CMK (cell line): ENCODE data around the gene CUL9.
"Not testable (repeated sequence)": the region's sequence is repeated elsewhere in the genome, so short reads cannot be mapped to it uniquely, and the experiment has no call there.

Source experiments
- DNase-seq: peaks from one replicate; pipeline ENCODE4 v3.0.0-alpha.2; 2010; ENCODE audit warnings: low read depth

Gene CUL9

GRCh38 chr6:43181942-43182860, at the start of gene CUL9:
Gene CUL9, plus strand, starts transcription at chr6:43182196. Its CDS starts 2,115 bp downstream, at chr6:43184311.
- DNase-seq, result peak; percentile 84

- no peak for DNase-seq
These were observed 43.7 kb upstream of the CUL9 start for GRCh38 chr6:43138267-43138666.

DNA sequence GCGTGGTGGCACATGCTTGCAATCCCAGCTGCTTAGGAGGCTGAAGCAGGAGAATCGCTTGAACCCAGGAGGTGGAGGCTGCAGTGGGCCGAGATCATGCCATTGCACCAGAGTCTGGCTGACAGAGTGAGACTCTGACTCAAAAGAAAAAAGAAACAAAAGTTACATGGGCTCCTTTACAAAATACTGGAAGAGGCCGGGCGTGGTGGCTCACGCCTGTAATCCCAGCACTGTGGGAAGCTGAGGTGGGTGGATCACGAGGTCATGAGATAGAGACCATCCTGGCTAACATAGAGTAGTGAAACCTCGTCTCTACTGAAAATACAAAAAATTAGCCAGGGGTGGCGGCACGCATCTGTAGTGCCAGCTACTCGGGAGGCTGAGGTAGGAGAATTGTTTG, 42.0 kb upstream of the CUL9 start:
- DNase-seq, result not testable (repeated sequence)

- DNase-seq, result no peak
These were observed 40.4 kb upstream of the CUL9 start for GRCh38 chr6:43141644-43142043.

GRCh38 chr6:43142101-43142500, 39.9 kb upstream of the CUL9 start:
- DNase-seq, result no peak

DNA sequence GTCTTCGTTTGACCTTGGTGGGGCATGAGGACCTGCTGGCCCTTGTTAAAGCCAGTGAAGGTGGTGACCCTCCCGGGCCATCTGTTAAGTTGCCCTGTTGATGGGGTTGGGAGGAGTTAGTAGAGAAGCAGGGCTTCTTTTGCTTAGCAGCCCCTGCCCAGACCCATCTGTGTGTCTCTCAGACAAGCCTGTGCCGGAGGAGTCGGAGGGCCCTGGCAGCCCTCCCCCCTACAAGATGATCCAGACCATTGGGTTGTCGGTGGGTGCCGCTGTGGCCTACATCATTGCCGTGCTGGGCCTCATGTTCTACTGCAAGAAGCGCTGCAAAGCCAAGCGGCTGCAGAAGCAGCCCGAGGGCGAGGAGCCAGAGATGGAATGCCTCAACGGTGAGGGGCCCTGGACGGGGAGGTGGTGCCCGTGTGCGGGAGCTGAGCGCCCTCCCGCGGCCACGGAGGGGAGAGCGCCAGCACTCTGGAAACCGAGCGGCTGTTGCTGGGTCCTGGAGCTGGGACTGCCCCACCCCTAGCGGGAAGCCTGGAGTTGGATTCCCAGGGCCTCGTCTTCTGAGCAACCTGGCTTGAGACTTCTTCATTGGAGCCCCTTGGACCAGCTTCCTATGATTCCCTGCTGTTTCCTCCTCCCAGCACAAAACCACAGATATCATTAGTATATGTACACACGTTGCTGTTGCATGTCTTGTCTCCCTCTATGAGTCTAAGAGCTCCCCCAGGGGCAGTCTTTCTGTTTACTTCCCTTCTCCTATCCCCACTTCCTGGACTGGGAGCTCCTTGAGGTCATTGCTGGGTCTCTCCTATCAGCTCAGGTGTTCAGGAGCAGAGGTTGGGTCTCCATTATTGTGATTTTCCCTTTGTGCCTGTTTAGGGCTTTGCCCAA, 38.5 kb upstream of the CUL9 start:
- DNase-seq, result peak; percentile 56

GRCh38 chr6:43144879-43145278, 37.1 kb upstream of the CUL9 start:
- DNase-seq, result no peak

DNA sequence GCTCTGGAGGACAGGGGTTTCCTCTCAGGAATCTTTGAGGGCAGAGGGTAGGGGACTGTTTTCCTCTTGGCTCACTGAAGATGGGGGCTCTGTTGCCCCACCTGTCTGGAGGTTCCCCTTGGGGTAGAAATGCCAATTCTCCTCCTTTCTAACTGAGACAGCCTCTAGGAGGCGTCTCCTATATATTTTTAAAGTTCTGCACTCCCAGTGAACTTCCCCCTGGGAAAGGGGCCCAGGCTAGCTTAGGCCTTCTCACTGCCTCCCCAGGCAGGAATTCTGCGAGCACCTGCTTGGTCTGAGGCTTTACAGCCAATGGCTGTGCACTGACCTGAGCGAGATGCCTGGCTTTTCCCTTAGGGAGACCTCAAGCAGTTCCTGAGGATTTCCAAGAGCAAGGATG, 35.7 kb upstream of the CUL9 start:
- no peak for DNase-seq

DNA sequence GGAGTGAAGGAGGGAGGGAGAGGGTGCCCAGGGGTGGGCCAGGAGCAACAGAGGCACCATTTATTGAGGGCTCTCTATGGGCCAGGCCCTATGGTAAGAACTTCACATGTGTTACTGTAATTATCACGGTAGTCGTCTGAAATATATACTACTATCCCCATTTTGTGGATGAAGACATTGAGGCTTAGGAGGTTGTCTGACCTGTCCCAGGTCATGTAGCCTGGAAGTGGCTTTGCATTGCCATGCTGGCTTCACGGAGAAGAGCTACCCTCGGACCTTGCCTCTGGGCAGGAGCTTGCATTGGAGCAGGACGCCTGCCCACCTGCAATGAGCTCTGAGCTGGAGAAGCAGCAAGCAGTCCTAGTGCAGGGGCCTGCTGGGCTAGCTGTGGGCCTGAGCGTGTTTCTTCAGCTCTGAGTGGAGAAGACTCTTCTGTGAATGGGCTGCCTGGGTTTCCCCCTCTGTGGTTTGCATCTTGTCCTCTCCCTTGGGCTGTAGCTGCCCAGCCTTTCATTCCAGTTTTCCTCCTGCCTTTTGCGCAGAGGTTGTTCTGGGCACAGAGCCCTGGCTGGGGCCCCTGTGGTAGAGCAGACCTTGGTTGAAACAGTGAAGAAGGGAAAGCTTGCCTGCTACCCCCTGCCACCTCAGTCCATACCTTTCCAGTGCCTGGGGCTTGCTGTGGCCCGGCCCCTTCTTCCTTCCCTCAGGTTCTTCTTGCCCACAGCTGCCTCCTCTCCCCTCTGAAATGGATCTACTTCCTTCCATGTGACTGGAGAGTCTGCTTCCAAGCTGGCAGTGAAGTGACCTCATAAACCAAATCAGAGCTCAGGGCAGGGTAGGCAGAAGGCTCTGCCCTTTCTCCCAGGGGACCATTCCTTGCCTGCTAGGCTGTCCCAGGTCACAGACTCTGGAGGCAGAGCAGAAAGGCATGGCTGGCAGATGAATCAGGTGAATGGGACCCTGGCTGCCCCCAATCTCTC, 35.0 kb upstream of the CUL9 start:
- DNase-seq, result no peak

- DNase-seq, result no peak
These were observed 34.1 kb upstream of the CUL9 start for GRCh38 chr6:43147691-43148477.

DNA sequence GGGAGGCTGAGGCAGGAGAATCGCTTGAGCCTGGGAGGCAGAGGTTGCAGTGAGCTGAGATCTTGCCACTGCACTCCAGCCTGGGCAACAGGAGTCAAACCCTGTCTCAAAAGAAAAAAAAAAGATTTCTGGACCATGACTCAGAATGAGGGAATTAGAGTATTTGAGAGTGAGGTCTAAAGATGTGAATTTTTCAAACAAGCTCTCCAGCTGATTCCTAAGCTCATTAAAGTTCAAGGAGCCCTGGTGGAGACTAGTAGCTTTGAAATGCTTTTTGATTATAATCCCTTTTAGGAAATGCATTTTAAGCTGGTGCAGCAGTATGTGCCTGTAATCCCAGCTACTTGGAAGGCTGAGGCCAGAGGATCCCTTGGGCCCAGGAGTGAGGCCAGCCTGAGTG, 32.7 kb upstream of the CUL9 start:
- DNase-seq, result no peak

- no peak for DNase-seq
These were observed 31.8 kb upstream of the CUL9 start for GRCh38 chr6:43150051-43150751.

DNA sequence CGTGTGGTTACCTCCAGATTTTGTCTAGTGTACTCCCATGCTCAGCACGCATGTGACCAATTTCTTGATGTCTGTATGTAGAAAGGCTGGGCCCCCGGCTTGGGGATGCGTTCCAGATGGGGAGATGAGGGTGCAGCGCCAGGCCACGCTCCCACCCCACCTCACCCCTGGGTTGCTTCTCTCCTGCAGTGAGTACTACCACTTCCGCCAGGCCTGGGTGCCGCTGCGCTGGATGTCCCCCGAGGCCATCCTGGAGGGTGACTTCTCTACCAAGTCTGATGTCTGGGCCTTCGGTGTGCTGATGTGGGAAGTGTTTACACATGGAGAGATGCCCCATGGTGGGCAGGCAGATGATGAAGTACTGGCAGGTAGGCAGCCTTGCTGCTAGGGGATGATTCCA, 22.4 kb upstream of the CUL9 start:
- DNase-seq, result no peak

GRCh38 chr6:43163899-43164298, 18.1 kb upstream of the CUL9 start:
- DNase-seq, result no peak

- no peak for DNase-seq
These were observed 11.5 kb upstream of the CUL9 start for GRCh38 chr6:43170417-43170930.

DNA sequence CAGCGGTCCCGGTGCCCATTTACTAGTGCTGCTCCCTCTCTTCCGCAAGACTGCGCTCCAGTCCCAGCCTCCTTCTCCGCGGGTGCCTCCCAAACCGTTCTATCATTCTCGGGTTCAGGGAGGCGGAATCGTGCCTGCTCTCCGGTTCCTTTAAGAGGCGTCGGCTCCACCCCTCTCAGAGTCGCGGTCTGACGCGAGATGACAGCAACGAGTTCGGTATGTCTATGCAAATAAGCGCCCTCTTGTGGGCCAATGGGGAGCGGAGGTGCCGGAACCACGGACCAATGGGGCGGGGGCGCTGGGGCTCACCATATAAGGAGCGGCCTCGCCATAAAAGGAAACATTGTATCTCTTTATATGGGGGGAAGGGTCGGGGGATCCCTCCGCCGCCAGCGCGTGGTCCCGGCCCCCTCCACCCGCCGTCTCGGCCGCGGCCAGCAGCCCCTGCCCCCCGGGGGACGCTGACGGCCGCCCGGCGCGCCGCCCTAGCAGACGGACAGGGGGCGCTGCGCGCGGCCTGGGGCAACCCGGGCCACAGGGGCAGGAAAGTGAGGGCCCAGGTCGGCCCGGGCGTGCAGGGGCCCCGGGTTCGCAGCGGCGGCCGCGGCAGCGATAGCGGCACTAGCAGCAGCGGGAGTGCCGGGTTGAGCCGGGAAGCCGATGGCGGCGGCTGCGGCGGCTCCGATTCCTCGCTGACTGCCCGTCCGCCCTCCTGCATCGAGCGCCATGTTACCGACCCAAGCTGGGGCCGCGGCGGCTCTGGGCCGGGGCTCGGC, 10.9 kb upstream of the CUL9 start, which contains the start of gene SRF:
SRF (plus strand) TSS at position 339 of the 776 bp plus-strand sequence; CDS start at position 727, 388 bp downstream.
- peak; percentile 97 for DNase-seq

GRCh38 chr6:43171707-43172103, 10.3 kb upstream of the CUL9 start:
- DNase-seq, result no peak

GRCh38 chr6:43172104-43173007, 9.6 kb upstream of the CUL9 start:
- peak; percentile 55 for DNase-seq
